GM12801 (cell line): Measurements from ENCODE around the gene LDLRAD3.

Source experiments
- CTCF ChIP-seq: IDR thresholded peaks from one replicate; pipeline ENCODE4 v1.5.1; 2011; ENCODE audit warnings: control low read depth; ENCODE audit not compliant: insufficient read length; ENCODE audit errors: extremely low read depth

LDLRAD3 gene

GRCh38 chr11:36268337-36268985 lies 324.6 kb downstream of the LDLRAD3 start:
- no peak for TF ChIP-seq CTCF

GRCh38 chr11:36270701-36271100 lies 326.8 kb downstream of the LDLRAD3 start:
- TF ChIP-seq CTCF: no peak

GRCh38 chr11:36271794-36272407 lies 328.0 kb downstream of the LDLRAD3 start:
- TF ChIP-seq CTCF: no peak

- TF ChIP-seq CTCF: no peak
Measured at GRCh38 chr11:36273110-36273509, 329.2 kb downstream of the LDLRAD3 start.

GRCh38 chr11:36274414-36274813 lies 330.6 kb downstream of the LDLRAD3 start:
- no peak for TF ChIP-seq CTCF

GRCh38 chr11:36278531-36279282 lies 334.8 kb downstream of the LDLRAD3 start:
- TF ChIP-seq CTCF: no peak

GRCh38 chr11:36280531-36280930 lies 336.7 kb downstream of the LDLRAD3 start:
- TF ChIP-seq CTCF: no peak
